Measurements from ENCODE around the gene PRKN. TPM values are rescaled to one million over a fixed set of nuclear protein-coding genes. Genes with fewer than 3 reads are reported as not detected.

Gene PRKN
- total RNA-seq, 2 experiments from 2014 or later, result 0.82 to 1.00 TPM

DNA sequence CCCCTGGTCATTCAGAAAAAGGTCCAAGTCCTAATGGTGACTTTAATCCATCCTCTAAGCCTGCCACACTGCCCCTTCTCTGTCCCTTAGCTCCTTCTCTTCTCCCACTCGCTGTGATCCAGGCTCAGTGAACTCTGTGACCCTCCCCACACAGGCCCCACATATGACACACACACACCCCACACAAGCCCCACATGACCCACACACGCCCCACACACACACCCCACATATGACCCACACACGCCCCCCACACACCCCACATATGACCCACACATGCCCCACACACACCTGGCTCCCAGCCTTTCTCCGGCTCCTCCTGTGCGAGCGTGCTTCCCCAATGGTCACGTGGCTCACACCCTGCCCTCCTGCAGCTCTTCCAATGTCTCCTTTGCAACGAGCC is 925.3 kb downstream of the PRKN start:
- no peak overlapping the region for H3K4me3 Mint-ChIP-seq
- peaks cover 4% of the 10 kb centered on the region for H3K4me1 Mint-ChIP-seq (ENCODE audit: low read depth)
- no peaks in the 10 kb centered on the region for H3K27me3 Mint-ChIP-seq
- POLR2A ChIA-PET, result no interaction called here
- no peak overlapping the region for H3K27ac Mint-ChIP-seq
- no peaks in the 10 kb centered on the region for H3K36me3 Mint-ChIP-seq
- intact Hi-C loops (cut with micrococcal nuclease), result no loop called here
- no peak for DNase-seq
- no peaks in the 10 kb centered on the region for H3K9me3 Mint-ChIP-seq
- CTCF ChIA-PET, result no interaction called here

- no peaks in the 10 kb centered on the region for H3K9me3 Mint-ChIP-seq
- DNase-seq, result no peak
- no peaks in the 10 kb centered on the region for H3K27me3 Mint-ChIP-seq
- intact Hi-C loops (cut with micrococcal nuclease), result no loop called here
- no peaks in the 10 kb centered on the region for H3K36me3 Mint-ChIP-seq
- ChIA-PET CTCF (no interaction called here), POLR2A (no interaction called here)
- no peaks in the 10 kb centered on the region for H3K4me1 Mint-ChIP-seq (ENCODE audit: low read depth)
- H3K27ac Mint-ChIP-seq, result no peak overlapping the region
- no peak overlapping the region for H3K4me3 Mint-ChIP-seq
Observed at GRCh38 chr6:161798844-161799394, 928.6 kb downstream of the PRKN start.

- ChIA-PET POLR2A (no interaction called here), CTCF (no interaction called here)
- Mint-ChIP-seq H3K36me3 (no peaks in the 10 kb centered on the region), H3K9me3 (peaks cover 9% of the 10 kb centered on the region), H3K27ac (no peak overlapping the region), H3K27me3 (no peaks in the 10 kb centered on the region), H3K4me3 (no peak overlapping the region), H3K4me1 (ENCODE audit: low read depth) (no peaks in the 10 kb centered on the region)
- intact Hi-C loops (cut with micrococcal nuclease), result no loop called here
- DNase-seq, result no peak
Observed at GRCh38 chr6:161796681-161797080, 930.9 kb downstream of the PRKN start.

DNA sequence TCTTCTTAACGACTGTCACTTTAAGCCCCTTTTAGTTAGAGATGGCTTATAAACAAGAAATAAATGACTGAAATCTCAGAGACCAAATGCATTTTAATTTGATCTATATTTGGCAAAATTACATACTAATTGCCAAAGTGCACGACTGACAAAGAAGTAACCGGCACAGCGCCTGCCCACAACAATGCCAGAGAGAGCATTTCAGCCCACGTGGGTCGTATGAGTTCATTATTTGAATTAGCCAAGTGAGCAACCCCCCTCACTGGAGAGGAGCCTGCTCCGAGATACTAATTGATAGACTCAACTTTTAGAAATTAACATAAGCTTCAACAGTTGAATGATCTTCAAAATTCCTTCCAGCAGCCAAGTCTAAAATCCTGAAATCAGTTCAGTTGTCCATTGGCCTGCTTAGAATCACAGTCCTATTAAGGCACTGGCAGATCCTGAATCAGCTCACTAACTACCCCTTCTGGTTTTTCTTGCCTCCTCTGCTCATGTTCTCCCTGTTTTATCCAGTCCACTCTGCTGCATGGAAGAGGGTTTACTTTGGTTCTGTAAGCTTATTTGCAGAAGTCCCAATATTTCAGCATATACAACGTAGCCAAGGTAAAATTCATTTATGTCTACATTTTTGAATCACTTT is 934.6 kb downstream of the PRKN start:
- ChIA-PET POLR2A (no interaction called here), CTCF (no interaction called here)
- Mint-ChIP-seq H3K9me3 (peaks cover 13% of the 10 kb centered on the region), H3K36me3 (no peaks in the 10 kb centered on the region), H3K27ac (no peak overlapping the region), H3K4me1 (ENCODE audit: low read depth) (no peaks in the 10 kb centered on the region), H3K4me3 (no peak overlapping the region), H3K27me3 (no peaks in the 10 kb centered on the region)
- no peak for DNase-seq
- intact Hi-C loops (cut with micrococcal nuclease), result no loop called here

GRCh38 chr6:161788531-161788930 is 939.0 kb downstream of the PRKN start:
- DNase-seq, result no peak
- Mint-ChIP-seq H3K36me3 (no peaks in the 10 kb centered on the region), H3K27me3 (no peaks in the 10 kb centered on the region), H3K27ac (no peak overlapping the region), H3K4me3 (no peak overlapping the region), H3K4me1 (ENCODE audit: low read depth) (no peaks in the 10 kb centered on the region), H3K9me3 (peaks cover 13% of the 10 kb centered on the region)
- intact Hi-C loops (cut with micrococcal nuclease), result no loop called here
- ChIA-PET CTCF (no interaction called here), POLR2A (no interaction called here)

DNA sequence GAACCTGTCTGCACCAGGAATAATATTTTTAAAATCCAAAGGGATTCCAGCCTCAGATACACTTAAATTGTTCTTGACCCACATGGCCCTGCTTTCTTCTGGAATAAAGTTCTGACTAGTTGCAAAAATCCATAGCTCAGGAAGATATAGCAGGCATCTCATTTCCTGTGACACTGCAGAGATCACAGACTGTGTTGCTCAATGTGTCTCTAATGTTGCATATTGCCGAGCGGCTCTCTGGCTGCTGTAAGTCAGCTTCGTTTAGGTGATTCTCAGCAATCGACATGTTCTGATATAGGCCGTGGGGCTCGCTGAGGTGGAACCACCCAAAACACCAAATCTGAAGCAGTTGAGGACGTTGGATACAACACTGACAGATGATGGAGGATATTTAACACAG is 955.4 kb downstream of the PRKN start:
- no peak for DNase-seq
- Mint-ChIP-seq H3K27me3 (no peaks in the 10 kb centered on the region), H3K9me3 (no peaks in the 10 kb centered on the region), H3K4me1 (ENCODE audit: low read depth) (no peaks in the 10 kb centered on the region), H3K27ac (no peak overlapping the region), H3K36me3 (no peaks in the 10 kb centered on the region), H3K4me3 (no peak overlapping the region)
- ChIA-PET CTCF (no interaction called here), POLR2A (no interaction called here)
- intact Hi-C loops (cut with micrococcal nuclease), result no loop called here

DNA sequence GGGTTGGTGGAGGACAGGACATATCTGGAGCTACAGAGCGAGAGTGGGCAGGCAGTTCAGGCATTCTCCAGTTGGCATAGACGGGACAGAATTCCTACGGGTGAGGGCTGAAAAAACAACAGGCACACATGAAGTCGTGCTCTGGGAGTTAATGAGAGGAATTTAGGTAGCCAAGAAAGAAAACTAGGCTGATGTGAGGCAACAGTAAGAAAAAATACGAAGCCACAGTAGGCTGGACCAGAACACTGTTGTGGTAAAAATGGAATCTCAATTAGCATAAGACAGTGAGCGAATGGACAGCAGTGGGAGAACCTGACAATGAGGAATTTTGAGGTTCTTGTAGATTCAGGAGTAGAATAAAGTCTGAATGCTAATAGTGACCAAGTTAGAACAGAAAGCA is 965.6 kb downstream of the PRKN start:
- no peak for DNase-seq
- no peak overlapping the region for H3K27ac Mint-ChIP-seq

GRCh38 chr6:161755080-161755479 is 972.5 kb downstream of the PRKN start:
- Mint-ChIP-seq H3K36me3 (no peaks in the 10 kb centered on the region), H3K27ac (no peak overlapping the region), H3K9me3 (no peaks in the 10 kb centered on the region), H3K4me1 (ENCODE audit: low read depth) (no peaks in the 10 kb centered on the region), H3K4me3 (no peak overlapping the region), H3K27me3 (no peaks in the 10 kb centered on the region)
- ChIA-PET CTCF (no interaction called here), POLR2A (no interaction called here)
- intact Hi-C loops (cut with micrococcal nuclease), result no loop called here
- DNase-seq, result no peak

More for the DNA sequence above, 965.6 kb downstream of the PRKN start:
- H3K27me3 Mint-ChIP-seq, result no peaks in the 10 kb centered on the region
- no peaks in the 10 kb centered on the region for H3K4me1 Mint-ChIP-seq (ENCODE audit: low read depth)
- ChIA-PET CTCF (no interaction called here), POLR2A (no interaction called here)
- H3K4me3 Mint-ChIP-seq, result no peak overlapping the region
- no peaks in the 10 kb centered on the region for H3K36me3 Mint-ChIP-seq
- no peaks in the 10 kb centered on the region for H3K9me3 Mint-ChIP-seq
- intact Hi-C loops (cut with micrococcal nuclease), result no loop called here

- Mint-ChIP-seq H3K4me1 (ENCODE audit: low read depth) (no peaks in the 10 kb centered on the region), H3K27me3 (no peaks in the 10 kb centered on the region), H3K36me3 (no peaks in the 10 kb centered on the region), H3K27ac (no peak overlapping the region), H3K9me3 (no peaks in the 10 kb centered on the region), H3K4me3 (no peak overlapping the region)
- CTCF ChIA-PET, result no interaction called here
- intact Hi-C loops (cut with micrococcal nuclease), result no loop called here
- DNase-seq, result no peak
- POLR2A ChIA-PET, result no interaction called here
Observed at GRCh38 chr6:161750686-161751085, 976.9 kb downstream of the PRKN start.

DNA sequence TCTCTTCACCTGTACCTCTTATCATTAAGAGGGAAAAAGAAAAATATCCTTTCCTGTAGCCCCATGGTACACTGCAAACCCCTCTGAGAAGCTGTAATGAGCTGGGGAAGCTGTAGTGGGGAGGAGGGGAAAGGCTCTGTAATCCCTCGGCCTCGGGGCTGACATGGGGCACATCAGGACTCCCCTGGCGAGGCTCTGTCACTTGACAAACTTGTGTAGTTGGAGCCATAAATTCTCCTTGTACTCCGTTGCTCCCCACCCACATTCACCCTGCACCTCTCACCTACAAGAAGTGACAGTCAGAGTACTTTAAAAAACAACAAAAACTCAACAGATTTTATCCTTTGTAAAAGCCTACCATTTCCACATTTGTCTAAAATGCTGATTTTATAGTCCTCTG is 978.0 kb downstream of the PRKN start:
- intact Hi-C loops (cut with micrococcal nuclease), result no loop called here
- CTCF ChIA-PET, result no interaction called here

DNA sequence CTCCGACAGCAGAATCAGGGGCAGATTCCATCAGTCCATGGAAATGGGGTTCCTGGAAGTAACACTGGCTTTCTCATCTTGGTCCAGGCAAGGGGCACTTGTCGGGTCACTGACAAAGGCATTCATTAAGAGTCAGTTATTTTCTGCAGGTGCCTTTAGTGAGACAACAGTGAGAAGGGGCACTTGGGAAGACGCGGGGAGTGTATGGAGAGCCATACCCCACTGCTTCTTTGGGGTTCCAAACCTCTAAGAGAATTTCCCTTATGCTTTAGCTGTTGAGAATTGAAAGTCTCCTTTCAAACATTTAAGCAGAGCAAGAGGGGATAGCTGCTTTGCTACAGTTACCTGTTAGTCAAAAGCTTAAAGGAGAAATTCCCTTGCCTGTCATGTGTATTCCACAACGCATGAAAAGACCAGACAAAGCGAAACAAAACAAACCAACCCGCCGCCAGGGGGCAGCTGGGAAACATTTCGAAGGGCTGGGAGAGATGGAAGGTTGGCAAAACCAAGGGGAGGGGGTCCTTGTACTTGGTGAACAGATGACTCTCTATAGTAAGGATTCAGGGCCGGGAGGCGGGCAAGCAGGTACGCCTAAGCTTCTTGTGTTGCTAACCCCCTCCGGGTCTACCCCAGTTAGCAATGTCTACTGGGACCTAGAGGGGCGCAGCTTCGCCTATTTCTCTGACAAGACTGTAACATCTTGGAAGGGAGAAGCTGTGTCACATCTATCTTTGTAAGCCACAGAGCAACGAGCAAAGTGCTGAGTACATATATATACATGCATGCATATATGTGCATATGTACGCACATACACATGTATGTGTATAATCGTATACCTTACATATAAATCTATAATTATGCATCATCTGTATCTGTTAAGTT is 978.8 kb downstream of the PRKN start:
- Mint-ChIP-seq H3K27me3 (no peaks in the 10 kb centered on the region), H3K9me3 (no peaks in the 10 kb centered on the region), H3K4me3 (no peak overlapping the region), H3K4me1 (ENCODE audit: low read depth) (no peaks in the 10 kb centered on the region), H3K27ac (no peak overlapping the region), H3K36me3 (no peaks in the 10 kb centered on the region)
- POLR2A ChIA-PET, result no interaction called here
- peak; percentile 33 for DNase-seq
- intact Hi-C loops (cut with micrococcal nuclease), result no loop called here
- CTCF ChIA-PET, result no interaction called here

More for the DNA sequence above, 978.0 kb downstream of the PRKN start:
- no peaks in the 10 kb centered on the region for H3K4me1 Mint-ChIP-seq (ENCODE audit: low read depth)
- no peaks in the 10 kb centered on the region for H3K9me3 Mint-ChIP-seq
- H3K36me3 Mint-ChIP-seq, result no peaks in the 10 kb centered on the region
- no peaks in the 10 kb centered on the region for H3K27me3 Mint-ChIP-seq
- H3K27ac Mint-ChIP-seq, result no peak overlapping the region
- no peak for DNase-seq
- no peak overlapping the region for H3K4me3 Mint-ChIP-seq
- POLR2A ChIA-PET, result no interaction called here

- H3K27me3 Mint-ChIP-seq, result no peaks in the 10 kb centered on the region
- no peaks in the 10 kb centered on the region for H3K9me3 Mint-ChIP-seq
- ChIA-PET CTCF (no interaction called here), POLR2A (no interaction called here)
- intact Hi-C loops (cut with micrococcal nuclease), result no loop called here
- no peaks in the 10 kb centered on the region for H3K36me3 Mint-ChIP-seq
- no peak overlapping the region for H3K27ac Mint-ChIP-seq
- no peaks in the 10 kb centered on the region for H3K4me1 Mint-ChIP-seq (ENCODE audit: low read depth)
- no peak overlapping the region for H3K4me3 Mint-ChIP-seq
- DNase-seq, result no peak
Observed at GRCh38 chr6:161747506-161747905, 980.1 kb downstream of the PRKN start.

GRCh38 chr6:161745594-161746141 is 981.9 kb downstream of the PRKN start:
- Mint-ChIP-seq H3K27ac (no peak overlapping the region), H3K36me3 (no peaks in the 10 kb centered on the region), H3K27me3 (no peaks in the 10 kb centered on the region), H3K4me1 (ENCODE audit: low read depth) (no peaks in the 10 kb centered on the region), H3K4me3 (no peak overlapping the region), H3K9me3 (no peaks in the 10 kb centered on the region)
- intact Hi-C loops (cut with micrococcal nuclease), result no loop called here
- CTCF ChIA-PET, result no interaction called here
- POLR2A ChIA-PET, result no interaction called here
- no peak for DNase-seq

Measured in activated CD4-positive, alpha-beta memory T cell treated with anti-CD3 and anti-CD28 coated beads for 36 hours (primary cell).